Measurements from ENCODE around the gene PLA2G2A. TPM values are rescaled to one million over a fixed set of nuclear protein-coding genes. Genes with fewer than 3 reads are reported as not detected.

The PLA2G2A gene
- total RNA-seq, 1 experiment from 2014 or later: 7.1 TPM

- no peaks in the 10 kb centered on the region for H3K79me2 ChIP-seq (ENCODE audit: insufficient read depth, low read length)
- H3K27me3 ChIP-seq (ENCODE audit: insufficient read depth, low read length): no peaks in the 10 kb centered on the region; the same call in 1 of the 2 replicates
These were observed 14.9 kb downstream of the PLA2G2A start for GRCh38 chr1:19964542-19964941.

More at GRCh38 chr1:19964542-19964941, 14.9 kb downstream of the PLA2G2A start:
- Mint-ChIP-seq H3K27ac (no peak overlapping the region), H3K4me3 (no peak overlapping the region), H3K4me1 (peaks cover 13 to 15% of the 10 kb centered on the region in 2 experiments), H3K27me3 (ENCODE audit: low read depth) (peaks cover 18% of the 10 kb centered on the region), H3K9me3 (peaks cover 3 to 27% of the 10 kb centered on the region in 2 experiments; a peak in 4 of 5 replicates), H3K36me3 (ENCODE audit: insufficient read depth in 1 of 3, low read depth in 3 of 3) (peaks cover 0 to 9% (median 4%) of the 10 kb centered on the region in 3 experiments; a peak in 4 of 7 replicates)
- H3K14ac ChIP-seq (ENCODE audit: insufficient read depth, low read length): no peak overlapping the region
- H2AFZ ChIP-seq (ENCODE audit: low read length): no peak overlapping the region
- no peak overlapping the region for H3K27ac ChIP-seq (ENCODE audit: insufficient read length, low read depth, low read length)
- H4K8ac ChIP-seq (replicated peaks; ENCODE audit: insufficient read length, low read depth, low read length): no peak overlapping the region
- no peak overlapping the region for H2BK12ac ChIP-seq (ENCODE audit: insufficient read length, low read depth, low read length)
- no peak overlapping the region for H3K4ac ChIP-seq (ENCODE audit: low read depth, low read length)
- TF ChIP-seq CTCF (conservative IDR thresholded peaks at IDR 0.05): no peak
- no peak overlapping the region for H3K9ac ChIP-seq (ENCODE audit: extremely low read depth, insufficient read length, low read length)
- H2BK15ac ChIP-seq (ENCODE audit: low read depth, low read length): no peak overlapping the region
- no peak overlapping the region for H4K5ac ChIP-seq (ENCODE audit: insufficient read length, low read depth, low read length)
- no peak overlapping the region for H3K4me2 ChIP-seq (ENCODE audit: insufficient read depth, insufficient read length, low read length)
- DNase-seq: no peak
- H4K91ac ChIP-seq (ENCODE audit: insufficient read length, low read depth, low read length): no peak overlapping the region
- H3K56ac ChIP-seq (ENCODE audit: insufficient read length, low read depth, low read length): no peak overlapping the region
- no peak overlapping the region for H3K23ac ChIP-seq (ENCODE audit: insufficient read length, low read depth, low read length)
- H3K4me1 ChIP-seq (ENCODE audit: insufficient read depth, low read length): peaks cover 5% of the 10 kb centered on the region; the same call in 1 of the 2 replicates
- H3K23me2 ChIP-seq (ENCODE audit: insufficient read length, low read depth, low read length, poor library complexity, severe bottlenecking): no peaks in the 10 kb centered on the region
- no peak overlapping the region for H3K18ac ChIP-seq (ENCODE audit: insufficient read length, low read depth, low read length)
- no peak overlapping the region for H2BK5ac ChIP-seq (ENCODE audit: insufficient read length, low read length)
- no peaks in the 10 kb centered on the region for H4K20me1 ChIP-seq (ENCODE audit: control insufficient read depth, insufficient read depth, insufficient read length)
- no peak overlapping the region for H2AK5ac ChIP-seq (ENCODE audit: insufficient read length, low read length)
- no peaks in the 10 kb centered on the region for H3K9me3 ChIP-seq (ENCODE audit: control insufficient read depth, low read depth, low read length)
- no peak overlapping the region for H2BK120ac ChIP-seq (ENCODE audit: low read depth, low read length, poor library complexity, severe bottlenecking)
- no peaks in the 10 kb centered on the region for H3K79me1 ChIP-seq (ENCODE audit: insufficient read depth, low read depth, low read length, poor library complexity, severe bottlenecking)
- H3T11ph ChIP-seq (ENCODE audit: low read length): no peak overlapping the region
- no peak overlapping the region for H2BK20ac ChIP-seq (ENCODE audit: low read depth, low read length, poor library complexity, severe bottlenecking)
- no CpG with 5 or more reads among the region's 2 CpGs for WGBS (ENCODE audit: extremely low coverage, insufficient read length, low lambda C conversion rate)

Measured in H9 (cell line).